Superior temporal gyrus (tissue), 1 donor: Measurements from ENCODE around the gene LALBA.
A peak's percentile ranks its signal among the peaks of the same experiment; 100 is the strongest.
"Not testable (repeated sequence)": the region's sequence is repeated elsewhere in the genome, so short reads cannot be mapped to it uniquely, and the experiment has no call there.

Experiments used
- DNase-seq: peaks from one replicate; pipeline ENCODE4 v3.0.0-alpha.2; 2016; ENCODE audit errors: extremely low spot score

Gene LALBA

DNA sequence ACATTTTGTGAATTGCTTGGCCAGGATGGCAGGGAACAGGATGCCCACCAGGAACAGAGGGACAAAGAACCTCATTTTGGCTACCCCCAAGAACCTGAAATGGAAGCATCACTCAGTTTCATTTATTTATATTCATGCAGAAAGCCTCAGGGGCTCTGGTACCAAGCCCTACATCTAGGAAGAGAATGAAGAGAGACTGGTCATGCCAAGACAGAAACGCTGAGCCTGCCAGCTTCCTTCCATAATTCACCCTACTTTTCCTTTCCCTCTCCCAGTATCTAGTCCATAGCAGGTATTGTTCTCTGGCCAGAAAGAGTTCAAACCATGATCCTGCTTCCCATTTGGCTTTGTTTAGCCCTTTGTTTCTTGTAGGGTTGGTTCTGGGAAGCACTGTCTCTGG, at the start of gene LALBA:
TSS of gene LALBA (minus strand) at position 101 of the 400 bp plus-strand sequence. CDS start at position 75, 26 bp downstream.
- DNase-seq: no peak

DNA sequence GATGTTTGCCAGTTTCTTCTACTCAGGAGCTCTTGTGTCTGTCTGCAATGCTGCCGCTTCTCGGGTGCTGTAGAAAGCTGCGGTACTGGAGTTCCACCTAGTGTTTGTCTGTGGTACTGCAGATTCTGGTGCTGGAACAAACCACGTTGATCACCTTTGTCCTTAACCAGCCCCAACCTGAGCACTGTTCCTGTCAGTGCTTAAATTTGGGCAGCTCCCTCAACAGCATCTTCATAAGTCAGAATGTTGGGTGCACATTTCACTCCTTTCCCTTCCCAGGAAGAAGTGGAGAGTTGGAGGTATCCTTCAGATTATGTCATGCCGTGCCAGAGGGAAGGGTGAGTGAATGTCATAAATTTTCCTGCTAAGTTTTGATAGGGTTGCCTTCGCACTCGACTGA, 48.7 kb upstream of the LALBA start:
- peak; percentile 93 for DNase-seq

DNA sequence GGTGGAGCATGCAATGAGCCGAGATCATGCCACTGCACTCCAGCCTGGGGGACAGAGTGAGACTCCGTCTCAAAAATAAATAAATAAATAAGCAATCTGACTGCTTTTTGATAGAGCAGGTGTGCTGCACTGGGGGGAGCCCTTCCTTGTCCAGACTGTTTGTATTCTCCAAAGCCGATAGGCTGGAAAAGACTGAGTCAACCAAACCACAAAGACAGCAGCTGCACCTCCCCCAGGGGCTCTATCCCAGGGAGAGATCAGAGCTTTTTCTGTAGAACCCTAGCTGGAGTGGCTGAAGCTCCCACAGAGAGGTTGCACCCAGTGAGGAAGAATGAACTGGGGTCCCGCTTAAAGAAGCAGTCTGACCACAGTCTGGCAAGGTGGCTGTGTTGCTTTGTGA, 45.8 kb upstream of the LALBA start:
- DNase-seq: no peak

DNA sequence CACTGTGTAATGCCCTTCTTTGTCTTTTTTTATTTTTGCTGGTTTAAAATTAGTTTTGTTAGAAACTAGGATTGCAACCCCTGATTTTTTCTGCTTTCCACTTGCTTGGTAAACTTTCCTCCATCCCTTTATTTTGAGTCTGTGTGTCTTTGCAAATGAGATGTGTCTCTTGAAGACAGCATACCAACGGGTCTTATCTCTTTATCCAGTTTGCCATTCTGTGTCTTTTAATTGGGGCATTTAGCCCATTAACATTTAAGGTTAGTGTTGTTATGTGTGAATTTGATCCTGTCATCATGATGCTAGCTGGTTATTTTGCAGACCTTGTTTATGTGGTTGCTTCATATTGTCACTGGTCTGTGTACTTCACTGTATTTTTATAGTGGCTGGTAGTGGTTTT, 43.5 kb upstream of the LALBA start:
- no peak for DNase-seq

DNA sequence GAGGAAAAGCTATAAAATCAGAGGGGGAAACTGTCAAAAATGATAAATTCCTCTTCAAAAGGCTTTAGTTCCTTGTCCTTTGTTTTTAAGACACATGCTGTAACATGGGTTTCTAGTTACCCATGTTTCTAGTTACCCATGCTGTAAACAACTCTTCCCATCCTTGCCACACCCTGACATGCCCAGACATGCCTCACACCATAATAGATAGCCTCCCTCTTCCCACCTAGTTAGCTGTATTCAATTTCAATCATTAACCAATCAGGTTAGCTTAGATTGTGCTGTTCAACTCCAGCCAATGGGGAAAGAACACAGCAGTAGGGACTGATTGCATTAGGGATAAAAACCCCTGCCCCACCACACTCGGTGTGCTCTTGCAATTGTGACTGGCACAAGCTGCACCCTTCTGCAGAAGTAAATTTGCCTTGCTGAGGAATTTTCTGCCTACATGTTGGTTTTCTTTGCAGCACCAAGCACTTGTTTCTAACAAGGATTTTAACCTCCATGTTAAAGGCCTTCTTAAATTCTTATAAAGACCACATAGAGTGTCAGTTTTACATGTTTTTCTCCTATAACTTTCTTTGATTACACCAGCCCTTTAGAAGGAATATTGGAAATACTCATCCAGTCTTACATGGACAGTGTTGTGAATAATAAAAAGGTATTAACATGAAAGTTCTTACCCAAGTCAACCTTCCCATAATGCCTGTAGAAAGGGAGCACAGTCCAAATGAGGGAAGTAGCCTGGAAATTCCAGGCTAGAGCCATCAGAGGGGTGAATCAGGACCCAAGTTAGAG, 32.5 kb upstream of the LALBA start:
- no peak for DNase-seq

DNA sequence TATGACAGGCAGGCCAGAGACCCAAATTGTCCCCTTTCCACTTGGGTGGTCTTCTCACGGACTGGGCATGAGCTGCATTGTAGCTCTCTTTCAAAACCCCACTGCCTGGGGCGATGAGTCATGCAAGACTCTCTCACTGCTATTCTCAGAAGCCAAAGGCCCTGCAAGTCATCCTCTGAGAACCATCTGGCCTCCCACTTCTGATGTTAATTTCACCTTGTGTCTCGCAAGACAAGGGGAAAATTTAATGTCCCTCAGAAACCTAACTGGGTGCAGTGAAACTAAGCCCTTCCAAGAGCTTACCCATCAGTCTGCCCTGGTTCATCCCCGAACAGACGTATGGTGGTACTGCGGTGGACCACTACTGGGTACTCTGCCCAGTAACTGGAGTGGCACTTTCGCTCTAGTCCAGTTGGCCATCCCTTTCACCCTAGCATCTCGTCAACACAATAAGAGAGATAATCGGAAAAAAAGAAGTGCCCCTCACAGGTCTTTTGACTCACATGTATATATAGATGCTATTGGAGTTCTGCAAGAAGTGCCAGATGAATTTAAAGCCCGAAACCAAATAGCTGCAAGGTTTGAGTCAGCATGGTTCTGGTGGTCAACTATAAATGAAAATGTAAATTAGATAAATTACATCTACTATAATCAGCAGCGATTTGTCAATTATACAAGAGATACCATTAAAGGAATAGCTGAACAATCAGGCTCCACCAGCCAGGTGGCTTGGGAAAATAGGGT, 31.3 kb upstream of the LALBA start:
- DNase-seq: no peak

DNA sequence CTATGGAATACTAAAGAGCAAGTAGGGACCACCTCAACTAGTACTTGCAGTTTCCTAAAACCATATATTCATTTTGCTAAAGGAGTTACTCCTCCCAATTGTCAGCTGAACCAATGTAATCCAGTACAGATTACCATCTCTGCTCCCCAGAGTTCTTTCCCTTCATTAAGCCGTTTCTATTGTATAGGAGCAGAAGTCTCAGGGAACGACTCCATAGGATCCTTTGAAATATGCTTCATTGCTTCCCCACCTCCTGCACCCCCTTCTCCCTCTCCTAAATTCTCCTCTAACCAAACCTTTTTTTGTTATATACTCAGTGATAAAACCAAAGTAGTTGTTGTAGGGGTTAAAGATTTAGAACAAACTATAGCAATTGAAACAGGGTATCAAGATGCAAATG, 30.7 kb upstream of the LALBA start:
- no peak for DNase-seq

DNA sequence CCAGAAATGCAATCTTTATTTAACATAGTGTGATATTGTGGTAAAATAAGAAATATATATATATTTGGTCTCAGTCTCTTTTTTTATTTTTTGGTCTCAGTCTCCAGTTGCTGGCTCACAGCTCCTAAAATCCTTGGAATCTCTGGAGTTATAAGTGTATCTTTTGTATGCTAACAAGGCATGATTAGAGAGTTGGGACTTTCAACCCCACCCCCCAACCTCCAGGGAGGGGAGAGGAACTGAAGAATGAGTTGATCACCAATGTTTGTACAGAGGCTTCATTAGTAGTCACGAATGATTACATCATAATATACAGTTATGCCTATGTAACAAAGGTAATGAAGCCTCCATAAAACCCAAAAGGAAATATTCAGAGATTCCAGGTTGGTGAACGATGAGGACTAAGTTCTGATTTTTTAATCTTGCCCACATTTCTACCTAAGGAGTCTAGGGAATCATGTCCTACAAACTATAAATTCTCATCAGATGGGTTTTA, 22.8 kb upstream of the LALBA start:
- DNase-seq: no peak

DNA sequence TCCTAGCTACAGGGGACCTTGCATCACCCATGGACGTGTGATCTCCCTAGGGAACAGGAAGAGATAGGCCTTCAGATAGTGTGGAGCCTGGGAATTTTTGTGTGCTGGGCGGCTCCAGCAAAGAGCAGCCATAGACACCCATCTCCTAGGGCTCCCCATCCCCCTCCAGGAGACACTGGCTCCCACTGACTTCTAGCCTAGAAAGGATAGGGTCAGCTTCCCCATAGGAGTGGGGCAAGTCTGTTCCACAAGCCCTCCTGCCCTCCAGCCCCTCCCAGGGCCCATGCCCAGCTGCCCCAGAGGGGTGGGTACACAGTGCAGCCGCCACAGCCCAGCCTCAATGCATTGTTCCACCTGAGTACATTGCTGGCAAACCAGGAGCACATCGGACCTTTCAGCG, 16.5 kb upstream of the LALBA start:
- DNase-seq: no peak

DNA sequence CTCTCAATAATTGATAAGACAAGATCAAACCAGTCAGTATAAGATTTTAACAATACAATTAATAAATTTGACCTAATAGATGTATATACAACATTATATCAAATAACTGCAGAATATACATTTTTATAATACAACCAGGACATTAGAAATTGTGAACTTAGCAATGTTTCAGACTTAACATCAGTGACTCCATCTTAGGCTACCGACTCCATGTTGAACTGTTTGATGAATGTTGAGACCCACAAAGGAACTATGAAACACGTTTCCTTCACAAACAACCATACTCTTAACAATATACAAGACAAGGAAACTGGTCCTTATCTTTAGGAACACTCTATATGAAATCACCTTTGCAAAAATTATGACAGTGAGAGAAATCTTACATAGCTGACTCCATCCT, 13.9 kb upstream of the LALBA start:
- no peak for DNase-seq

DNA sequence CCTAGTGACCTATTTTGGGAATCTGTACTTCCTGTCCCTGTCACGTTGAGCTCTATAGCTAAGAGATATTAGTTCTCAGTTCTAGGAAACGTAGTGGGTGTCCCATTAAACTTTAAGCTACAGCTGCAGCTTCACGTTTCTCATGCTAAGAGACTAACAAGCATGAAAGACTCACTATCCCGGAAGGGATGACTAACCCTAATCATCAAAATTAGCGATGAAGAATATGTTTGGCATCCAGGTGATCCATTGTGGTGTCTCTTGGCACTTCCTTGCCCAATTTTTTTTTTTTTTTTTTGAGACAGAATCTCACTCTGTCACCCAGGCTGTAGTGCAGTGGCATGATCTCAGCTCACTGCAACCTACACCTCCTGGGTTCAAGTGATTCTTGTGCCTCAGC, 11.0 kb upstream of the LALBA start:
- no peak for DNase-seq

DNA sequence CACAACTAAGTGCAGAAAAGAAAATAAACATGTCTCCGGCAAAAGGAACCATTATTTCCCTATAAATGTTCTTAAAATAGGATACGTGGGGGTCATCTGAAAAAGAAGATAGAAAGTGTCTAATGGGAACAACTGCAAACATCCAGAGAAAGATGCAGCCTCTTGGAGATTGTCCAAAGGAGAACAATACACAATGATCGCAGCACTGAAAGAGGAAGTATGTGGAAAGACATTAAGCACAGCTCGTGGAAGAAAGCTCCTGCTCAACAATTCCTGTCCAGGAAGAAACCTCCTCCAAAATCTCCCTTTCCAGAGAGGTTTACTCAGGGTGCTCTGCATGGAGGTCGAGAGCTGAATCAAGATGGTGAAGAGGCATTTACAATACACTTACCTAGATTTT, 2.5 kb upstream of the LALBA start:
- peak; percentile 71 for DNase-seq

DNA sequence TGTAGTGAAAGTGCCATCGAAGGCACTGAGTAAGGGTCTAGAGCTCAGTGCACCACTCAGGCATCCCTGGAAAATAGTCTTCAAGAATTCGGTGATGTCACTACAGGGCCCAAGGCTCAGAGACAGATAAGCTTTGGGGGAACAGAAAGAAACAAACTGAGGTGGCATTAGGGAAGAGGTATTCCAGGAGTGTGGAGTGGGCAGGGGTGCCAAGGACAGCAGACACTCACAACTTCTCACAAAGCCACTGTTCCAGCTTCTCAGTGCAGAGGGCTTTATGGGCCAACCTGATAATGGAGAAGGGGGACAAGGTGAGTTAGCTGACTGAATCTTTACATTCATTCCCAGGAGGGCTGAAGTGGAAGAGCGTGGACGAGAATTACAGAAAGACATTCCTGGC, 2.1 kb downstream of the LALBA start:
- no peak for DNase-seq

DNA sequence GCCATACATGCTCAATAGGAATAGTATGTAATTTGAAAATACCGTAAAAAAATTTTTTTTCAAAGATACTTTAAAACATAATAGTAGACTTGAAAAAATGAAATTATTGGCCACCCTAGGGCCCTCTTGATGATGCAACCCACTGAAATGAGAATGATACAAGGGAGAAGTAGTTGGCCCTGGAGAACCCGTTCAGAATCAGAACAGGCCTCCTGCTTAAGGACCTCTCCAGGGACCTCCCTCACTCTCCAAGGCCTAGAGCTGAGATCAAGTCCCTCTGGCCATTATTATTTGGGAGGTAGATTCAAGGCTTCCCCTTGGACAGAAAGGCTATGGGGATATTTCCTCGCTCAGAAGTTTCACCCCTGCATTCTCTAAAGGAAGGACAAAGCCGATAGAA, 11.9 kb downstream of the LALBA start:
- DNase-seq: no peak

DNA sequence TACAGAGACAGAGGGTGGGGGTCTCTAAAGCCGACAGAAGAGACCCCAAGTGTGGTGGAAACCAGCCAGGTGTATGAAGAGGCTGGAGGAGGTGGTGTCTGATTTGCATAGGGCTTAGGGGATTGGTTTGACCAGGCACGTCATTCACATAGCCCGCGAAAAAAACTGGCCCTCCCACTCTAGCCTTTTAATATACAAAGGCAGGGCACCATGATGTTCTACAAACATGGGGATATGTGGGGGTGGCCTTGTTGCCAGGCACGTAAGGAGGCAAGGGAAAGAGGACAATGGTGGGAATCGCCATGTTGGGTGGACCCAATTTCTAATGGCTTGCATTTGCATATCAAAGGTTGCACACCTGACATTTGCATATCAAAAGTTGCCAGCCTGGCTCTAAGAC, 13.2 kb downstream of the LALBA start:
- no peak for DNase-seq

DNA sequence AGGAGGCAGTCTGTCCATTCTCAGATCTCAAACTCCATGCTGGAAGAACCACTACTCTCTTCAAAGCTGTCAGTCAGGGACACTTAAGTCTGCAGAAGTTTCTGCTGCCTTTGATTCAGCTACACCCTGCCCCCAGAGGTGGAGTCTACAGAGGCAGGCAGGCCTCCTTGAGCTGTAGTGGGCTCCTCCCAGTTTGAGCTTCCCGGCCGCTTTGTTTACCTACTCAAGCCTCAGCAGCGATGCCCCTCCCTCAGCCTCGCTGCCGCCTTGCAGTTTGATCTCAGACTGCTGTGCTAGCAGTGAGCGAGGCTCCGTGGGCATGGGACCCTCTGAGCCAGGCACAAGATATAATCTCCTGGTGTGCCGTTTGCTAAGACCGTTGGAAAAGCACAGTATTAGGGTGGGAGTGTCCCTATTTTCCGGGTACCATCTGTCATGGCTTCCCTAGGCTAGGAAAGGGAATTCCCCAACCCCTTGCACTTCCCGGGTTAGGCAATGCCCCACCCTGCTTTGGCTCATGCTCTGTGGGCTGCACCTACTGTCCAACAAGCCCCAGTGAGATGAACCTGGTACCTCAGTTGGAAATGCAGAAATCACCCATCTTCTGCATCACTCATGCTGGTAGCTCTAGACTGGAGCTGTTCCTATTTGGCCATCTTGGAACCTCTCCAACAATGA, 16.0 kb downstream of the LALBA start:
- DNase-seq: not testable (repeated sequence)

DNA sequence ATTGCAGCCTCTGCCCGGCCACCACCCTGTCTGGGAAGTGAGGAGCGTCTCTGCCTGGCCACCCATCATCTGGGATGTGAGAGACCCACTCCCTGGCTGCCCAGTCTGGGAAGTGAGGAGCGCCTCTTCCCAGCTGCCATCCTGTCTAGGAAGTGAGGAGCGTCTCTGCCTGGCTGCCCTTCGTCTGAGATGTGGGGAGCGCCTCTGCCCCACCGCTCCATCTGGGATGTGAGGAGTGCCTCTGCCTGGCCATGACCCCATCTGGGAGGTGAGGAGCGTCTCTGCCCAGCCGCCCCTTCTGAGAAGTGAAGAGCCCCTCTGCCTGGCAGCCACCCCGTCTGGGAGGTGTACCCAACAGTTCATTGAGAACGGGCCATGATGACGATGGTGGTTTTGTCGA, 18.2 kb downstream of the LALBA start:
- not testable (repeated sequence) for DNase-seq

DNA sequence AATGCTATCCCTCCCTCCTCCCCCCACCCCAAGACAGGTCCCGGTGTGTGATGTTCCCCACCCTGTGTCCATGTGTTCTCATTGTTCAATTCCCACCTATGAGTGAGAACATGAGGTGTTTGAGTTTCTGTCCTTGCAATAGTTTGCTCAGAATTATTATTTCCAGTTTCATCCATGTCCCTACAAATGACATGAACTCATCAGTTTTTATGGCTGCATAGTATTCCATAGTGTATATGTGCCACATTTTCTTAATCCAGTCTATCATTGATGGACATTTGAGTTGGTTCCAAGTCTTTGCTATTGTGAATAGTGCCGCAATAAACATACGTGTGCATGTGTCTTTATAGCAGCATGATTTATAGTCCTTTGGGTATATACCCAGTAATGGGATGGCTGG, 22.8 kb downstream of the LALBA start:
- not testable (repeated sequence) for DNase-seq

DNA sequence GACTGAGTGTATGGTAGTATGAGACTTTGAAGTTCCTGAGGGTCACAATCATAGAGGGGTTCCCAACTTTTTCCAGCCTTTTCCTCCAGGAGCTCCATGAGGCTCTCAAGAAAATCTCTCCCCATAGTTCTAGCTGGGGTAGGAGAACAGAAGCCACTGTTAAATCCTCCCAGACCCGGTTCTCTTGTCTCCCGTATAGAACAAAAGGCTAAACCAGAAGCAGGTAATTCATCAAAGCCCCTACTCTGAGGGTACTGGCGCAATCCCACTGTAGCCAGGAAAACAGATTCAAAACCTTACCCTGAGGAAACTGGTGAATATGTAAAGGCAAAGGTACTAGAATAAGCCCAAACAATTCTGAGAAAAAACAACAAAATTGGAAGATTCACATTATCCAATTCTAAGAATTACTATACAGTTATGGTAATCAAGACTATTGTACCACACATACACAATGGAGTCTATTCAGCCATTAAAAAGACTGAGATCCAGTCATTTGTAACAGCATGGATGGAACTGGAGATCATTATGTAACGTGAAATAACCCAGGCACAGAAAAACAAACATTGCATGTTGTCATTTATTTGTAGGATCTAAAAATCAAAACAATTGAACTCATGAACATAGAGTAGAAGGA, 23.9 kb downstream of the LALBA start:
- peak; percentile 22 for DNase-seq

DNA sequence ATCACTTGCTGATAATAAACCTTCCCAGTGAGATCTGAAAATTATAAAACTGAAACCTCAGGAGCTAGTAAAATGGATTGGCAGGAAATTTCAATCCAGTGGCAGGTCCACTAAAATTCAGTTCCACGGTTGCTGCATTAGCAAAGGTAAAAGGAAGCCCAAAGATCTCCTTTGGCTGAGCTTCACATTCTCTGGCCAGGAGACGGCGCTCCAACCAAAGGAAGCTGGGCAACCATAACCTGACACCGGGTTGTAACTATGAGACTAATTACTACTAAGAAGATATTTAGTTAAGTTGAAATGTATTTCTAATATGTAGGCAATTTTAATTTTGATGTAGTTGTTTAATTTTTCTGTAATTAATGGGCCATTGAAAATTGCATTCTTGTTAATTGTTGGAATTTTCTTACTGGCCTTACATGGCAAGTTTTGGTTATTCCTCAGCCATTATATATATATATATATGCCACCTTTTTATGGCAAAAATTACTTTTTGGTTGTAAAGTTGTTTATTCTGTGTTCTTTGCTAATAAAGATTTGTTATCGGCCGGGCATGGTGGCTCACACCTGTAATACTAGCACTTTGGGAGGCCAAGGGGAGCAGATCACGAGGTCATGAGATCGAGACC, 27.4 kb downstream of the LALBA start:
- peak; percentile 60 for DNase-seq

DNA sequence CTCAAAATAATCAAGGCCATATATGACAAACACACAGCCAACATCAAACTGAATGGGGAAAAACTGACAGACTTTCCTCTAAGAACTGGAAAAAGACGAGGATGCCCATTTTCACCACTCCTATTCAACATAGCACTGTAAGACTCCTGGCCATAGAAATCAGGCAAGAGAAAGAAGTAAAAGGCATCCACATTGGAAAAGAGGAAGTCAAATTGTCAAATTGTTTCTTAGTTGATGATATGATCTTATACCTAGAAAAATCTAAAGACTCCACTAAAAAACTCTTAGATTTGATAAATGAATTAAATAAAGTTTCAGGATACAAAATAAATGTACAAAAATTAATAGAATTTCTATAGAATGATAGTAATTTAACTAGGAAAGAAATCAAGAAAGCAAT, 33.2 kb downstream of the LALBA start:
- no peak for DNase-seq

DNA sequence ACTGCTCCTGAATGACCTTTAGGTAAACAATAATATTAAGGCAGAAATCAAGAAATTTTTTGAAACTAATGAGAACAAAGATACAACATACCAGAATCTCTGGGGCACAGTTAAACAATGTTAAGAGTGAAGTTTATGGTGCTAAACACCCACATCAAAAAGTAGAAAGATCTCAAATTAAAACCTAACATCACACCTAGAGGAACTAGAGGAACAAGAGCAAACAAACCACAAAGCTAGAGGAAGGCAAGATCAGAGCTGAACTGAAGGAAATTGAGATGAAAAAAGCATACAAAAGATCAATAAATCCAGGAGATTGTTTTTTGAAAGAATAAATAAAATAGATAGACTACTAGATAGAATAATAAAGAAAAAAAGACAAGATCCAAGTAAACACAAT, 37.2 kb downstream of the LALBA start:
- no peak for DNase-seq
